Body of pancreas (tissue), 4 donors: Measurements from ENCODE around the gene COLEC11. TPM values are rescaled to one million over a fixed set of nuclear protein-coding genes. Genes with fewer than 3 reads are reported as not detected.

Source experiments
- ATAC-seq: fragments of 150-250 bp; one replicate; pipeline ENCODE4 v1.9.1; 2016
- DNase-seq, 4 donors: peaks; one replicate each; pipeline ENCODE4 v3.0.0-alpha.2; 2019
- H3K27ac ChIP-seq, 4 donors: fragments of 200-600 bp; sonication (generic); 1 replicate in 3 of 4; 2 replicates in 1 of 4; pipeline versions ENCODE4 v1.5.1 to v1.6.1; 2016 to 2019; ENCODE audit warnings: mild to moderate bottlenecking in 1 of 4, mixed read lengths in 1 of 4, moderate library complexity in 1 of 4
- H3K27me3 ChIP-seq, 2 donors: fragments of 200-600 bp; sonication (generic); one replicate each; pipeline ENCODE4 v1.6.0; 2016; ENCODE audit warnings: mild to moderate bottlenecking in 1 of 2
- H3K36me3 ChIP-seq, 2 donors: fragments of 200-600 bp; sonication (generic); replicated peaks in 1 of 2; 2 replicates each; pipeline ENCODE4 v1.5.1; 2016; ENCODE audit warnings: low read depth in 2 of 2; ENCODE audit not compliant: insufficient read depth in 1 of 2
- H3K4me1 ChIP-seq: fragments of 200-600 bp; sonication (generic); one replicate; pipeline ENCODE4 v1.6.0; 2016
- H3K4me3 ChIP-seq, 2 donors: fragments of 200-600 bp; sonication (generic); 1 replicate in 1 of 2; 2 replicates in 1 of 2; pipeline ENCODE4 v1.5.1; 2016 to 2019
- H3K9me3 ChIP-seq, 3 donors: fragments of 200-600 bp; sonication (generic); 1 replicate in 2 of 3; 2 replicates in 1 of 3; pipeline ENCODE4 v1.5.1; 2016
- POLR2A ChIP-seq, 3 donors: fragments of 450-650 bp; IDR thresholded peaks; one replicate each; pipeline ENCODE4 v1.6.1; 2016; ENCODE audit warnings: antibody characterized with exemption in 3 of 3, mild to moderate bottlenecking in 2 of 3
- WGBS, 2 donors: methylation state at CpG; one replicate each; pipeline ENCODE4 v1.1.5; 2017; 5-methylcytosine and 5-hydroxymethylcytosine counted together
- intact Hi-C: fragments of 100-400 bp; cut with DNase I; formaldehyde crosslinking; loops from one replicate; pipeline ENCODE4 v1.15.1; 2023
- total RNA-seq, 2 donors: library from RNA; depleted of rRNA; stranded (reverse); fragments of >200 nt; gene quantifications; one replicate each; pipeline ENCODE4 v1.1.0, GENCODE V29; 2016
- TF ChIP-seq, protein P1 (sequence below), 7 experiments: fragments of 450-650 bp in 4 of 7; fragments of 200-600 bp in 3 of 7; sonication (generic) in 3 of 7; IDR thresholded peaks; one replicate each; pipeline ENCODE4 v1.5.1; 2016 to 2019; ENCODE audit warnings: antibody characterized with exemption in 7 of 7

The COLEC11 gene
- total RNA-seq, 2 donors from 2014 or later: 11.5 to 15.3 TPM

DNA sequence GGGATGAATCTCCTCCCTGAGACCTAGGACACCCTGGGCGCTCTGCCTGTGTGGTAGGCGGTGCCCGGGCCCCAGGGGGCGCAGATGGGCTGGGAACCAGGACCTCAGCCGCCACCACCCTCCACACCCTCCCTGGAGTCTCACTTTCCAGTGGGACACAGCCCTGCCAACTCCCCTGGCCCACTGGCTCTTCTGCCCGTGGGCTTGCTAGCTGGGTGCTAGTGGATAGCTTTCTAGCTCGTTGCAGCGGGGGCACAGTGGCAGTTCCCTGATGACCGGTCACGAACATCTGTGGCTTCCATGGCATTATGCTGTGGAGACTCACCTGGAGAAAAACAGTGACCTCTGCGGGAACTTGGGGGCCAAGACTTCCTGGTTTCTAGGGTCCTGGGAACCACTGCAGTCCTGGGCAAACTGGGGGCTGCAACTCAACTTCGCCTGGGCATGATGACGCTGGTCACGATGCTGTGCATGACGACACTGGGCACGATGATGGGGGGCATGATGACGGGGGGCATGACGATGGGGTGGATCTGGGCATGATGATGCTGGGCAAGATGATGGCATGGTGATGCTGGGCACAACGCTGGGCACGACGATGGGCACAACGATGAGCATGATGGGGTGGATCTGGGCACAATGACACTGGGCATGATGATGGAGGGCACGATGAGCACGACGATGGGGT is 32.0 kb downstream of the COLEC11 start:
- no peak overlapping the region for H3K4me3 ChIP-seq
- H3K27me3 ChIP-seq: no peaks in the 10 kb centered on the region
- intact Hi-C loops: no loop called here
- peak overlapping the region in 2 of 4 donors; percentile 39 to 53 for H3K27ac ChIP-seq
- WGBS, 2 donors: 76 to 85% methylated on average over 23 to 25 of the region's 25 CpGs
- ATAC-seq (no peak), DNase-seq (peak in 1 of 4 donors; percentile 11)
- no peaks in the 10 kb centered on the region for H3K9me3 ChIP-seq
- H3K4me1 ChIP-seq: no peaks in the 10 kb centered on the region
- no peak for TF ChIP-seq POLR2A (IDR thresholded peaks at IDR 0.05)
- TF ChIP-seq, protein P1, sequence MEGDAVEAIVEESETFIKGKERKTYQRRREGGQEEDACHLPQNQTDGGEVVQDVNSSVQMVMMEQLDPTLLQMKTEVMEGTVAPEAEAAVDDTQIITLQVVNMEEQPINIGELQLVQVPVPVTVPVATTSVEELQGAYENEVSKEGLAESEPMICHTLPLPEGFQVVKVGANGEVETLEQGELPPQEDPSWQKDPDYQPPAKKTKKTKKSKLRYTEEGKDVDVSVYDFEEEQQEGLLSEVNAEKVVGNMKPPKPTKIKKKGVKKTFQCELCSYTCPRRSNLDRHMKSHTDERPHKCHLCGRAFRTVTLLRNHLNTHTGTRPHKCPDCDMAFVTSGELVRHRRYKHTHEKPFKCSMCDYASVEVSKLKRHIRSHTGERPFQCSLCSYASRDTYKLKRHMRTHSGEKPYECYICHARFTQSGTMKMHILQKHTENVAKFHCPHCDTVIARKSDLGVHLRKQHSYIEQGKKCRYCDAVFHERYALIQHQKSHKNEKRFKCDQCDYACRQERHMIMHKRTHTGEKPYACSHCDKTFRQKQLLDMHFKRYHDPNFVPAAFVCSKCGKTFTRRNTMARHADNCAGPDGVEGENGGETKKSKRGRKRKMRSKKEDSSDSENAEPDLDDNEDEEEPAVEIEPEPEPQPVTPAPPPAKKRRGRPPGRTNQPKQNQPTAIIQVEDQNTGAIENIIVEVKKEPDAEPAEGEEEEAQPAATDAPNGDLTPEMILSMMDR (IDR thresholded peaks at IDR 0.05): no peak
- no peaks in the 10 kb centered on the region for H3K36me3 ChIP-seq

DNA sequence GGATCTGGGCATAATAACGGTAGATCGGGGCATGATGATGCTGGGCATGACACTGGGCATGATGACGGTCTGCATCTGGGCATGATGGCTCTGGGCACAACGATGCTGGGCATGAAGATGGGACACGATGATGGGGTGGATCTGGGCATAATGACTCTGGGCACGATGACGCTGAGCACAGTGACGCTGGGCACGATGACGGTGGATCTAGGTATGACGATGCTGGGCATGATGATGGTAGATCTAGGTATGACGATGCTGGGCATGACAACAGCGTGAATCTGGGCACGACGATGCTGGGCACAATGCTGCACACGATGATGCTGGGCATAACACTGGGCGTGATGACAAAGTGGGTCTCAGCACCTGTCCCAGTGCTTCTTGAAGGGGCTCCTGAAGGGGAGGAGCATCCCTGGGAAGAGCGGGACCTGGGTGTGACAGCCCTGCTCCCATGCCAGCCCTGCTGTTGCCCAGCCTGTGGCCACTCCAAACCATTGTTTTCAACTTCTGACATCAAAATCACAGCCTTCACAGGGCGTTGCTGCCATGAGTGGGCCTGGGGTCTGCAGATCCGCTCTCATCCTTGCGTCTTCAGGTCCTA is 32.7 kb downstream of the COLEC11 start:
- no peaks in the 10 kb centered on the region for H3K9me3 ChIP-seq
- H3K36me3 ChIP-seq: no peaks in the 10 kb centered on the region
- no peak overlapping the region for H3K27ac ChIP-seq
- 80 to 86% methylated on average over 19 to 21 of the region's 21 CpGs for WGBS, 2 donors
- ATAC-seq (no peak), DNase-seq (peak in 1 of 4 donors; percentile 4)
- H3K4me3 ChIP-seq: no peak overlapping the region
- intact Hi-C loops: no loop called here
- TF ChIP-seq, protein P1 (IDR thresholded peaks at IDR 0.05): no peak
- no peak for TF ChIP-seq POLR2A (IDR thresholded peaks at IDR 0.05)
- H3K4me1 ChIP-seq: no peaks in the 10 kb centered on the region
- H3K27me3 ChIP-seq: no peaks in the 10 kb centered on the region

DNA sequence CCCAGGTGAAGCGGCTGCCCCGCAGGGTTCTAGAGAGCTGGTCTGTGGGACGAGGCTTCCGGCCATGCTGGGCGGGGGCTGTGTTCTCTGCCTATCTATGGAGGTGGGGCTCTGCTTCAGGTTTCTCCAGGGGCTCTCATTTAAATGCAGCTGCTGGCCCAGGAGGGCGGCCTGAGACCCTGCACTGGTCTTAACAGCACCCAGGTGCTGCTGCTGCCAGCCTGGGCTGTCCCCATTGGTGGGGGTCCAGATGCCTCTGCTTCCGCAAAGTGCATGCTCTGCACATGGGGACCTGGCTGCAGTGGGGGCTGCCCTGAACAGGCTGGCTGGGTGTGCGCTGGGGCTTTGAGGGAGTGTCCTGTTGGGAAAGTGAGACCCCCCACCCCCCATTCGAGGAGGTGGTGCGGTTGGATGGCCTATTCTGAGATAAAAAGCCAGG is 33.3 kb downstream of the COLEC11 start:
- intact Hi-C loops: no loop called here
- Histone ChIP-seq H3K9me3 (no peaks in the 10 kb centered on the region), H3K4me1 (no peaks in the 10 kb centered on the region), H3K27ac (no peak overlapping the region), H3K36me3 (no peaks in the 10 kb centered on the region), H3K4me3 (no peak overlapping the region), H3K27me3 (no peaks in the 10 kb centered on the region)
- peak in 1 of 4 donors; percentile 4 for DNase-seq
- no peak for ATAC-seq
- no peak for TF ChIP-seq POLR2A (IDR thresholded peaks at IDR 0.05)
- TF ChIP-seq, protein P1 (IDR thresholded peaks at IDR 0.05): no peak
- 68 to 73% methylated on average over 4 to 10 of the region's 10 CpGs for WGBS, 2 donors

DNA sequence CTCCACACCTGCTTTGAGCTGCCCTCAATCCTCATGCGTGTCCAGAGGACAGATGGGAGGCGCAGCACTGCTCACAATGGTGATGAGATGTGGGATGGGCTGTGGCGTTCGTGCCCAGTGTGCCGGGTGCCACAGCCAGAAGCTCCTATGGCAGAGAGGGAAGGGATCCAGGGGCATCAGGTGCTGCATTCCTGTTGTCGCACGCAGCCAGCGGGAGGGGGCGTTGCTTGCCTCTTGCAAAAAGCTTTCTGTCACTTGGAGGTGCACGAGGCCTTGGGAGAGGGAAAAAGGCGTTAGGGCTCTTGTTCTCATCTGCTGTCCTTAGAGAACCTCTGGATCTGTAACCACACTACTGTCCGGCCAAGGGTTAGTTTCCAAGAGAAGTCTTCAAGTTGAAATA is 33.9 kb downstream of the COLEC11 start:
- intact Hi-C loops: no loop called here
- WGBS, 2 donors: 34 to 61% methylated on average over 8 to 12 of the region's 12 CpGs
- Histone ChIP-seq H3K27ac (no peak overlapping the region), H3K27me3 (no peaks in the 10 kb centered on the region), H3K4me1 (no peaks in the 10 kb centered on the region), H3K9me3 (no peaks in the 10 kb centered on the region), H3K4me3 (no peak overlapping the region), H3K36me3 (no peaks in the 10 kb centered on the region)
- TF ChIP-seq, protein P1 (IDR thresholded peaks at IDR 0.05): no peak
- no peak for TF ChIP-seq POLR2A (IDR thresholded peaks at IDR 0.05)
- DNase-seq: peak in 2 of 4 donors; percentile 6 to 24
- no peak for ATAC-seq
